Endodermal cell (in vitro differentiated cells): Measurements from ENCODE around the gene TECR. TPM values are rescaled to one million over a fixed set of nuclear protein-coding genes. Genes with fewer than 3 reads are reported as not detected.

ENCODE experiments used
- DNase-seq: peaks from one replicate; pipeline ENCODE4 v3.0.0-alpha.2; 2017
- H3K27ac ChIP-seq: 2 replicates; pipeline ENCODE4 v1.5.1; 2013; ENCODE audit warnings: mild to moderate bottlenecking, low read depth, low read length, moderate library complexity
- H3K27me3 ChIP-seq: 2 replicates; pipeline ENCODE4 v1.6.1; 2013; ENCODE audit warnings: mild to moderate bottlenecking, low read length, moderate library complexity; ENCODE audit not compliant: insufficient read depth, control insufficient read depth, poor library complexity, severe bottlenecking
- H3K36me3 ChIP-seq: 2 replicates; pipeline ENCODE4 v1.7.0; 2013; ENCODE audit warnings: mild to moderate bottlenecking, low read length, moderate library complexity; ENCODE audit not compliant: control insufficient read depth, insufficient read depth
- H3K4me1 ChIP-seq: one replicate; pipeline ENCODE4 v1.7.0; 2013; ENCODE audit warnings: low read length; ENCODE audit not compliant: control insufficient read depth, insufficient read depth
- H3K4me3 ChIP-seq: 2 replicates; pipeline ENCODE4 v1.5.1; 2013; ENCODE audit warnings: mild to moderate bottlenecking, low read length, moderate library complexity
- H3K9ac ChIP-seq: 2 replicates; pipeline ENCODE4 v1.6.1; 2013; ENCODE audit warnings: mild to moderate bottlenecking, low read length, moderate library complexity; ENCODE audit not compliant: poor library complexity, severe bottlenecking; ENCODE audit errors: extremely low read depth
- H3K9me3 ChIP-seq: 2 replicates; pipeline ENCODE4 v1.6.1; 2013; ENCODE audit warnings: mild to moderate bottlenecking, low read length, moderate library complexity; ENCODE audit not compliant: control insufficient read depth
- H3K27ac Mint-ChIP-seq: 2 replicates; pipeline ENCODE4 v1.8.0; 2020; ENCODE audit warnings: mixed read lengths
- H3K27me3 Mint-ChIP-seq: 2 replicates; pipeline ENCODE4 v1.8.0; 2021; ENCODE audit warnings: mild to moderate bottlenecking, mixed read lengths; ENCODE audit not compliant: insufficient read depth
- H3K36me3 Mint-ChIP-seq: 2 replicates; pipeline ENCODE4 v1.8.0; 2020; ENCODE audit warnings: low read depth, mixed read lengths
- H3K4me1 Mint-ChIP-seq: 2 replicates; pipeline ENCODE4 v1.8.0; 2020; ENCODE audit warnings: mixed read lengths
- H3K4me3 Mint-ChIP-seq: 2 replicates; pipeline ENCODE4 v1.8.0; 2020; ENCODE audit warnings: mild to moderate bottlenecking, moderate library complexity, mixed read lengths
- H3K9me3 Mint-ChIP-seq: 2 replicates; pipeline ENCODE4 v1.8.0; 2020; ENCODE audit warnings: mild to moderate bottlenecking, mixed read lengths
- CTCF ChIP-seq: fragments of 200-600 bp; sonication (generic); conservative IDR thresholded peaks from 2 replicates; pipeline ENCODE4 v1.5.0; 2021; ENCODE audit warnings: antibody characterized with exemption, mild to moderate bottlenecking
- WGBS, 2 experiments: methylation state at CpG; one replicate each; pipeline versions ENCODE4 v1.1.5 to v1.1.7; 2013; ENCODE audit warnings: missing lambda C conversion rate in 2 of 2, mixed read lengths in 1 of 2; ENCODE audit not compliant: insufficient coverage in 1 of 2, insufficient read length in 1 of 2; 5-methylcytosine and 5-hydroxymethylcytosine counted together
- total RNA-seq, 2 donors: library from RNA; stranded (reverse); fragmentation: NEBNext Ultra II Directional in 1 of 2; extraction: Animal tissue kit (Norgen Biotek cat#: 25700) in 1 of 2; gene quantifications; 2 replicates in 1 of 2; 3 replicates in 1 of 2; pipeline ENCODE4 v1.2.1, GENCODE V29; 2021

Gene TECR
- total RNA-seq, 2 donors from 2014 or later, result 127 to 140 TPM

- Histone ChIP-seq H3K27me3 (no peaks in the 10 kb centered on the region), H3K27ac (no peak overlapping the region), H3K4me3 (no peak overlapping the region), H3K9ac (no peak overlapping the region), H3K36me3 (peaks cover 34% of the 10 kb centered on the region), H3K9me3 (no peaks in the 10 kb centered on the region), H3K4me1 (no peaks in the 10 kb centered on the region)
- Mint-ChIP-seq H3K36me3 (peaks cover 33% of the 10 kb centered on the region), H3K9me3 (no peaks in the 10 kb centered on the region), H3K4me1 (peaks cover 9% of the 10 kb centered on the region), H3K27me3 (no peaks in the 10 kb centered on the region), H3K27ac (no peak overlapping the region), H3K4me3 (no peak overlapping the region)
- 82 to 93% methylated on average over 3 to 5 of the region's 5 CpGs for WGBS, 2 experiments
- no peak for DNase-seq
- no peak for TF ChIP-seq CTCF
Measured at GRCh38 chr19:14480700-14481079, 48.7 kb upstream of the TECR start.

- no peak for DNase-seq
- 97 to 100% methylated on average over 5 to 17 of the region's 18 CpGs for WGBS, 2 experiments
Measured at GRCh38 chr19:14482172-14482941, 47.0 kb upstream of the TECR start.

GRCh38 chr19:14487370-14488125 lies 41.8 kb upstream of the TECR start:
- H3K36me3 Mint-ChIP-seq, result peaks cover 50% of the 10 kb centered on the region
- H3K27me3 Mint-ChIP-seq, result no peaks in the 10 kb centered on the region
- H3K27ac Mint-ChIP-seq, result no peak overlapping the region
- H3K4me3 Mint-ChIP-seq, result no peak overlapping the region
- no peak for TF ChIP-seq CTCF
- Histone ChIP-seq H3K9me3 (no peaks in the 10 kb centered on the region), H3K27me3 (no peaks in the 10 kb centered on the region), H3K4me1 (no peaks in the 10 kb centered on the region), H3K9ac (no peak overlapping the region), H3K27ac (no peak overlapping the region), H3K36me3 (peaks cover 37% of the 10 kb centered on the region), H3K4me3 (no peak overlapping the region)
- H3K9me3 Mint-ChIP-seq, result no peaks in the 10 kb centered on the region
- no peak for DNase-seq
- H3K4me1 Mint-ChIP-seq, result peaks cover 2% of the 10 kb centered on the region
- 91 to 97% methylated on average over 12 to 16 of the region's 16 CpGs for WGBS, 2 experiments

More at GRCh38 chr19:14482172-14482941, 47.0 kb upstream of the TECR start:
- Histone ChIP-seq H3K4me3 (no peak overlapping the region), H3K9me3 (no peaks in the 10 kb centered on the region), H3K36me3 (peaks cover 41% of the 10 kb centered on the region), H3K4me1 (no peaks in the 10 kb centered on the region), H3K27me3 (no peaks in the 10 kb centered on the region), H3K9ac (no peak overlapping the region), H3K27ac (no peak overlapping the region)
- no peak overlapping the region for H3K4me3 Mint-ChIP-seq
- H3K4me1 Mint-ChIP-seq, result peaks cover 2% of the 10 kb centered on the region
- no peaks in the 10 kb centered on the region for H3K9me3 Mint-ChIP-seq
- no peak overlapping the region for H3K27ac Mint-ChIP-seq
- TF ChIP-seq CTCF, result no peak
- no peaks in the 10 kb centered on the region for H3K27me3 Mint-ChIP-seq
- peaks cover 38% of the 10 kb centered on the region for H3K36me3 Mint-ChIP-seq
